Psoas muscle (tissue), 8 donors: ENCODE data around the gene MYLK2. TPM values are rescaled to one million over a fixed set of nuclear protein-coding genes. Genes with fewer than 3 reads are reported as not detected.
A peak's percentile ranks its signal among the peaks of the same experiment; 100 is the strongest.

ENCODE experiments used
- ATAC-seq, 4 donors: fragments of 200-7000 bp; cut with Tn5 transposase; one replicate each; pipeline ENCODE4 v1.9.1; 2020; ENCODE audit warnings: moderate library complexity in 3 of 4, mild to moderate bottlenecking in 2 of 4
- DNase-seq, 2 donors: peaks; one replicate each; pipeline ENCODE4 v3.0.0-alpha.2; 2020
- H3K27ac ChIP-seq: fragments of 200-600 bp; one replicate; pipeline ENCODE4 v1.8.0; 2022
- H3K27me3 ChIP-seq, 3 donors: fragments of 200-600 bp in 1 of 3; one replicate each; pipeline versions ENCODE4 v1.6.1 to v1.8.0; 2013 to 2022; ENCODE audit warnings: low read length in 2 of 3, mild to moderate bottlenecking in 2 of 3, moderate library complexity in 1 of 3; ENCODE audit not compliant: insufficient read depth in 3 of 3
- H3K36me3 ChIP-seq, 2 donors: fragments of 200-600 bp in 1 of 2; one replicate each; pipeline versions ENCODE4 v1.6.1 to v1.8.0; 2013 to 2022; ENCODE audit warnings: low read depth in 1 of 2, mild to moderate bottlenecking in 1 of 2, moderate library complexity in 1 of 2; ENCODE audit not compliant: insufficient read depth in 1 of 2
- H3K4me1 ChIP-seq: fragments of 200-600 bp; one replicate; pipeline ENCODE4 v1.8.0; 2022
- H3K4me3 ChIP-seq: fragments of 200-600 bp; one replicate; pipeline ENCODE4 v1.8.0; 2022; ENCODE audit warnings: mild to moderate bottlenecking
- H3K9me3 ChIP-seq: fragments of 200-600 bp; one replicate; pipeline ENCODE4 v1.8.0; 2022
- CTCF ChIP-seq: fragments of 200-600 bp; IDR thresholded peaks from one replicate; pipeline ENCODE4 v1.8.0; 2022; ENCODE audit warnings: antibody characterized with exemption
- WGBS, 3 donors: extraction: QIAGEN DNeasy Blood & Tissue Kit; methylation state at CpG; one replicate each; pipeline versions ENCODE4 v1.1.6 to v1.1.7; 2013; 5-methylcytosine and 5-hydroxymethylcytosine counted together
- intact Hi-C, 2 donors: fragments of 100-400 bp; cut with DNase I; formaldehyde crosslinking; loops; one replicate each; pipeline versions ENCODE4 v1.11.0 to v1.14.2; 2022
- polyA plus RNA-seq, 3 donors: library from polyadenylated mRNA; stranded (reverse); fragments of 200-250 nt; gene quantifications; one replicate each; pipeline ENCODE4 v1.2.3, GENCODE V29; 2013
- total RNA-seq, 4 donors: library from RNA; stranded (reverse); fragmentation: NEBNext Ultra II Directional in 2 of 4; extraction: Animal tissue kit (Norgen Biotek cat#: 25700) in 2 of 4; gene quantifications; one replicate each; pipeline versions ENCODE4 v1.2.1 to v1.2.4, GENCODE V29; 2021 to 2023
- donor health status: healthy with polysubstance abuse.
- donor health status: DM: no; HTN: no; CAD: no; lungs with moderate emphysema.
- donor health status: Bipolar disorder and iron deficiency.
- donor health status: healthy.
- donor health status: DM: yes; HTN: yes; CAD: no.
- donor health status: DM: no; HTN: no; CAD: no.
- donor health status: DM: no; HTN: no; CAD: no.
- donor health status: DM: yes; HTN: yes; CAD: no.

Gene MYLK2
- total and polyA plus RNA-seq, 7 donors: 30.6 to 273 (median 94.5) TPM

GRCh38 chr20:31817461-31817860 is 1.7 kb upstream of the MYLK2 start:
- WGBS, 3 donors: 71 to 80% (median 74%) methylated on average over 5 of the region's 5 CpGs
- H3K27me3 ChIP-seq: no peaks in the 10 kb centered on the region
- H3K4me3 ChIP-seq: no peak overlapping the region
- no peak for DNase-seq
- intact Hi-C loops: loop anchor here in 1 of 2 donors (5.0 kb wide), 1 partner anchor 70 kb away; no protein-coding TSS in a partner anchor
- H3K4me1 ChIP-seq: peaks cover 45% of the 10 kb centered on the region
- no peak for TF ChIP-seq CTCF
- H3K27ac ChIP-seq: peak overlapping the region; percentile 80
- ATAC-seq: no peak
- no peaks in the 10 kb centered on the region for H3K9me3 ChIP-seq
- no peaks in the 10 kb centered on the region for H3K36me3 ChIP-seq

- Histone ChIP-seq H3K27ac (peak overlapping the region; percentile 80), H3K36me3 (peaks cover 0 to 5% of the 10 kb centered on the region in 2 donors), H3K9me3 (no peaks in the 10 kb centered on the region), H3K27me3 (no peaks in the 10 kb centered on the region), H3K4me1 (peaks cover 41% of the 10 kb centered on the region), H3K4me3 (peak overlapping the region; percentile 78)
- no peak for TF ChIP-seq CTCF
- DNase-seq (no peak), ATAC-seq (no peak)
- WGBS, 3 donors: 40 to 72% (median 56%) methylated on average over 8 of the region's 8 CpGs
- intact Hi-C loops: loop anchor here in 1 of 2 donors (5.0 kb wide), 1 partner anchor 71 kb away; no protein-coding TSS in a partner anchor
These were observed 714 bp upstream of the MYLK2 start for GRCh38 chr20:31818376-31818908.

- no peak for ATAC-seq
- intact Hi-C loops: loop anchor here (5.0 to 10.0 kb wide), 5 partner anchors 93 to 272 kb away; partner anchors contain the start of gene PDRG1 (in 1 of the 2)
- 17 to 31% (median 21%) methylated on average over 6 of the region's 6 CpGs for WGBS, 3 donors
- H3K27me3 ChIP-seq: no peaks in the 10 kb centered on the region
- peak overlapping the region; percentile 80 for H3K27ac ChIP-seq
- H3K4me3 ChIP-seq: peak overlapping the region; percentile 78
- no peak for TF ChIP-seq CTCF
- H3K4me1 ChIP-seq: peaks cover 44% of the 10 kb centered on the region
- no peak for DNase-seq
- no peaks in the 10 kb centered on the region for H3K9me3 ChIP-seq
- H3K36me3 ChIP-seq: peaks cover 0 to 22% of the 10 kb centered on the region in 2 donors
These were observed 1.1 kb downstream of the MYLK2 start for GRCh38 chr20:31820228-31820627.

- TF ChIP-seq CTCF: no peak
- H3K4me1 ChIP-seq: peaks cover 41% of the 10 kb centered on the region
- intact Hi-C loops: loop anchor here (5.0 to 10.0 kb wide), 5 partner anchors 94 to 271 kb away; partner anchors contain the start of gene PDRG1 (in 1 of the 2)
- peak overlapping the region; percentile 80 for H3K27ac ChIP-seq
- H3K4me3 ChIP-seq: peak overlapping the region; percentile 78
- peak in 2 of 4 donors; percentile 18 to 28 for ATAC-seq
- peak in 1 of 2 donors; percentile 61 for DNase-seq
- peaks cover 0 to 34% of the 10 kb centered on the region in 2 donors for H3K36me3 ChIP-seq
- WGBS, 3 donors: 14 to 29% (median 20%) methylated on average over 5 of the region's 5 CpGs
- no peaks in the 10 kb centered on the region for H3K9me3 ChIP-seq
- no peaks in the 10 kb centered on the region for H3K27me3 ChIP-seq
These were observed 2.3 kb downstream of the MYLK2 start for GRCh38 chr20:31821427-31821826.
